ENCODE results near the gene SORCS3. TPM values are rescaled to one million over a fixed set of nuclear protein-coding genes. Genes with fewer than 3 reads are reported as not detected.

SORCS3 gene
- total RNA-seq, 1 donor from 2014 or later, result 0.26 TPM

DNA sequence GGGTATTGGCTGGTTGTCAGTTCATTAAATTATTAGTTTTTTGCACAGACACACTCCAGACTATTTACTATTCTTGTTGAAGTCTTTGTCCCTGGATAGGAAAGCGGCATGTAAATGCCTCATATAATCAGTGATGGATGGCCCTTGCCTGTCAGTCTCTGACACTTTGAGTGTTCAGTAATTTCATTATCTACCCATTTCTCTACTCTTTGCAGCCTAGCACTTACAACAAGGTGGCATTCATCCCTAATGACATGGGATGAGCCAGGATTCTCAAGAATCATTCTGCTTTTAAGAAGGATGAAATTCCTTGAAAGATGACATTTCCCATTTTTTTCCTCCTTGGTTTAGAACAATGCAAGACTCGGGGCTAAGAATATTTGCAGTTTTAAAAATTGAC is 155.7 kb downstream of the SORCS3 start:
- TF ChIP-seq EZH2phosphoT487 (IDR thresholded peaks at IDR 0.05) (no peak), EZH2 (IDR thresholded peaks at IDR 0.05) (no peak), CTCF (IDR thresholded peaks at IDR 0.05) (no peak)
- H3K36me3 ChIP-seq, result no peaks in the 10 kb centered on the region

GRCh38 chr10:104802941-104803340 is 161.9 kb downstream of the SORCS3 start:
- no peak overlapping the region for H3K4me3 ChIP-seq
- Mint-ChIP-seq H3K27ac (no peak overlapping the region), H3K4me3 (no peak overlapping the region), H3K4me1 (no peaks in the 10 kb centered on the region), H3K9me3 (no peaks in the 10 kb centered on the region), H3K36me3 (no peaks in the 10 kb centered on the region), H3K27me3 (ENCODE audit: insufficient read depth, low read depth) (no peaks in the 10 kb centered on the region)
- no peaks in the 10 kb centered on the region for H3K79me2 ChIP-seq (ENCODE audit: low read depth)
- H2AFZ ChIP-seq (replicated peaks), result no peak overlapping the region
- H3K27me3 ChIP-seq, result no peaks in the 10 kb centered on the region
- H3K4me2 ChIP-seq, result no peak overlapping the region
- H3F3A ChIP-seq (ENCODE audit: low read depth), result no peaks in the 10 kb centered on the region
- H3K36me3 ChIP-seq, result no peaks in the 10 kb centered on the region
- H3K4me1 ChIP-seq, result peaks cover 9% of the 10 kb centered on the region
- TF ChIP-seq EZH2phosphoT487 (IDR thresholded peaks at IDR 0.05) (no peak), EZH2 (IDR thresholded peaks at IDR 0.05) (no peak), CTCF (IDR thresholded peaks at IDR 0.05) (no peak)
- no peaks in the 10 kb centered on the region for H3K9me3 ChIP-seq (ENCODE audit: low read depth)
- no peak overlapping the region for H3K27ac ChIP-seq
- H4K20me1 ChIP-seq (ENCODE audit: low read depth), result no peaks in the 10 kb centered on the region
- H3K9ac ChIP-seq, result no peak overlapping the region
- no peak for DNase-seq (ENCODE audit: low spot score)

More for the DNA sequence above, 155.7 kb downstream of the SORCS3 start:
- Mint-ChIP-seq H3K4me1 (no peaks in the 10 kb centered on the region), H3K27ac (no peak overlapping the region), H3K4me3 (no peak overlapping the region), H3K9me3 (no peaks in the 10 kb centered on the region), H3K27me3 (ENCODE audit: insufficient read depth, low read depth) (no peaks in the 10 kb centered on the region), H3K36me3 (no peaks in the 10 kb centered on the region)
- Histone ChIP-seq H3K9ac (no peak overlapping the region), H3K4me1 (peaks cover 9% of the 10 kb centered on the region), H3K4me3 (no peak overlapping the region), H3K9me3 (ENCODE audit: low read depth) (no peaks in the 10 kb centered on the region), H4K20me1 (ENCODE audit: low read depth) (no peaks in the 10 kb centered on the region), H3K27me3 (no peaks in the 10 kb centered on the region), H2AFZ (replicated peaks) (no peak overlapping the region), H3K79me2 (ENCODE audit: low read depth) (no peaks in the 10 kb centered on the region), H3K27ac (no peak overlapping the region), H3K4me2 (no peak overlapping the region), H3F3A (ENCODE audit: low read depth) (no peaks in the 10 kb centered on the region)
- no peak for DNase-seq (ENCODE audit: low spot score)

DNA sequence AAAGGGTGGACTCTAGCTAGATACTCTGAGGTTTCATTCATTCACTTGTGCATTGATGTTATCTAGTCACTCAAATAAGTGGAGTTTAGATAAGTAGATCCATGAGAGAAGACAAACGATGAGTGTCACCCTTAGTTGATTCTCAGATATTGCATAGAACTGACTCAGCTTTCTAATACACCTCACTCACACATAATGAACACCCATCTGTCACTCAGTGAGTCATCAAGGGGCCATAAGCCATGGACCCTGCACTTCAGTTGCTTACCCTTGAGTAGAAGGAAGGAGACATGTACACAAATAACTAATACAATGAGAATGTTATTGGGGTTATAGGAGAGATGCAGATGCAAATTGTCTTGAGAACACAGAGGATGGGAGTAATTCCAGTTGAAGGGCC is 163.8 kb downstream of the SORCS3 start:
- Histone ChIP-seq H3K27me3 (no peaks in the 10 kb centered on the region), H3F3A (ENCODE audit: low read depth) (no peaks in the 10 kb centered on the region), H3K27ac (no peak overlapping the region), H3K4me3 (no peak overlapping the region), H3K36me3 (no peaks in the 10 kb centered on the region), H3K4me2 (no peak overlapping the region), H3K9me3 (ENCODE audit: low read depth) (no peaks in the 10 kb centered on the region), H3K79me2 (ENCODE audit: low read depth) (no peaks in the 10 kb centered on the region), H3K4me1 (peaks cover 9% of the 10 kb centered on the region), H2AFZ (replicated peaks) (no peak overlapping the region), H4K20me1 (ENCODE audit: low read depth) (no peaks in the 10 kb centered on the region), H3K9ac (no peak overlapping the region)
- no peak overlapping the region for H3K27ac Mint-ChIP-seq
- no peak for DNase-seq (ENCODE audit: low spot score)
- TF ChIP-seq EZH2 (IDR thresholded peaks at IDR 0.05), result no peak
- TF ChIP-seq EZH2phosphoT487 (IDR thresholded peaks at IDR 0.05), result no peak
- TF ChIP-seq CTCF (IDR thresholded peaks at IDR 0.05), result no peak
- H3K4me3 Mint-ChIP-seq, result no peak overlapping the region
- H3K9me3 Mint-ChIP-seq, result no peaks in the 10 kb centered on the region
- H3K36me3 Mint-ChIP-seq, result no peaks in the 10 kb centered on the region
- H3K27me3 Mint-ChIP-seq (ENCODE audit: insufficient read depth, low read depth), result no peaks in the 10 kb centered on the region
- no peaks in the 10 kb centered on the region for H3K4me1 Mint-ChIP-seq

Measured in neural progenitor cell (in vitro differentiated cells).